CD4-positive, alpha-beta T cell treated with Interleukin-1 beta for 1 hour (primary cell): ENCODE measurements around the gene CREBZF.
"Not testable (repeated sequence)": the region's sequence is repeated elsewhere in the genome, so short reads cannot be mapped to it uniquely, and the experiment has no call there.

Experiments used
- DNase-seq, 2 donors: peaks; one replicate each; pipeline ENCODE4 v3.0.0-alpha.2; 2020 to 2022

CREBZF gene

GRCh38 chr11:85620256-85620655 is 44.7 kb downstream of the CREBZF start:
- no peak for DNase-seq

- DNase-seq = no peak
Observed at GRCh38 chr11:85619499-85619898, 45.4 kb downstream of the CREBZF start.

- not testable (repeated sequence) for DNase-seq
Observed at GRCh38 chr11:85611643-85612042, 53.3 kb downstream of the CREBZF start.
